PC-9 (cell line): ENCODE results near the gene SLC39A9. TPM values are rescaled to one million over a fixed set of nuclear protein-coding genes. Genes with fewer than 3 reads are reported as not detected.

Source experiments
- BruUV-seq: library from RNA; stranded (reverse); fragments of 400-500 nt; replicated peaks from 2 replicates; lab custom pipeline; 2021; lab: Mats Ljungman, UMichigan
- CTCF ChIA-PET: fragments of 300-600 bp; sonication (Branson Sonifier 250); formaldehyde crosslinking; loops from one replicate; lab custom pipeline; 2022; ENCODE audit warnings: antibody characterized with exemption; lab: Charles Lee
- POLR2A ChIA-PET: fragments of 300-600 bp; sonication (Branson Sonifier 250); formaldehyde crosslinking; loops from one replicate; lab custom pipeline; 2022; ENCODE audit warnings: antibody characterized with exemption; ENCODE audit not compliant: unreplicated experiment; lab: Charles Lee
- DNase-seq, 2 experiments: peaks; one replicate each; pipeline versions ENCODE4 v3.0.0 to v3.0.0-alpha.2; 2015 to 2022; ENCODE audit warnings: mixed read lengths in 1 of 2
- H2AFZ ChIP-seq: fragments of 200-600 bp; sonication (generic); 2 replicates; pipeline ENCODE4 v1.8.1; 2017; ENCODE audit warnings: antibody characterized with exemption
- H3F3A ChIP-seq: fragments of 200-600 bp; sonication (generic); 2 replicates; pipeline ENCODE4 v1.8.1; 2017; ENCODE audit warnings: antibody characterized with exemption, mild to moderate bottlenecking, low read depth; ENCODE audit not compliant: insufficient read depth
- H3K27ac ChIP-seq: fragments of 200-600 bp; sonication (generic); 2 replicates; pipeline ENCODE4 v1.6.1; 2016; ENCODE audit warnings: mixed run types
- H3K27me3 ChIP-seq: fragments of 200-600 bp; sonication (generic); 2 replicates; pipeline ENCODE4 v1.6.1; 2016; ENCODE audit warnings: low read depth, mixed run types; ENCODE audit not compliant: insufficient read depth
- H3K36me3 ChIP-seq: fragments of 200-600 bp; sonication (generic); 2 replicates; pipeline ENCODE4 v1.6.1; 2016; ENCODE audit warnings: low read depth, mixed run types
- H3K4me1 ChIP-seq: fragments of 200-600 bp; sonication (generic); replicated peaks from 2 replicates; pipeline ENCODE4 v1.6.1; 2016; ENCODE audit warnings: mixed run types; ENCODE audit not compliant: insufficient read depth
- H3K4me2 ChIP-seq: fragments of 200-600 bp; sonication (generic); 2 replicates; pipeline ENCODE4 v1.6.1; 2017; ENCODE audit warnings: mixed run types
- H3K4me3 ChIP-seq: fragments of 200-600 bp; sonication (generic); 2 replicates; pipeline ENCODE4 v1.6.1; 2016; ENCODE audit warnings: mixed run types
- H3K79me2 ChIP-seq: fragments of 200-600 bp; sonication (generic); 2 replicates; pipeline ENCODE4 v1.6.1; 2017; ENCODE audit warnings: low read depth, mixed run types
- H3K9me2 ChIP-seq: fragments of 200-600 bp; sonication (generic); 2 replicates; pipeline ENCODE4 v1.8.1; 2017; ENCODE audit warnings: mild to moderate bottlenecking; ENCODE audit not compliant: insufficient read depth
- H3K9me3 ChIP-seq: fragments of 200-600 bp; sonication (generic); 2 replicates; pipeline ENCODE4 v1.8.1; 2016; ENCODE audit warnings: low read depth; ENCODE audit not compliant: insufficient read depth
- H4K20me1 ChIP-seq: fragments of 200-600 bp; sonication (generic); 2 replicates; pipeline ENCODE4 v1.8.1; 2017; ENCODE audit not compliant: insufficient read depth
- CTCF ChIP-seq: fragments of 200-600 bp; sonication (generic); conservative IDR thresholded peaks from 2 replicates; pipeline ENCODE4 v1.6.1; 2017; ENCODE audit warnings: mixed run types, antibody characterized with exemption, mild to moderate bottlenecking, moderate library complexity
- EZH2 ChIP-seq: fragments of 200-600 bp; sonication (generic); IDR thresholded peaks from 2 replicates; pipeline ENCODE4 v1.8.0; 2017; ENCODE audit warnings: antibody characterized with exemption, low read depth
- intact Hi-C: fragments of 100-400 bp; cut with micrococcal nuclease; formaldehyde crosslinking; loops from one replicate; pipeline ENCODE4 v1.10.0; 2022; ENCODE audit not compliant: unreplicated experiment
- total RNA-seq: library from RNA; stranded (reverse); gene quantifications from 2 replicates; pipeline ENCODE4 v1.2.3, GENCODE V29; 2021

Gene SLC39A9
- total RNA-seq, 1 experiment from 2014 or later = 95.1 TPM

- POLR2A ChIA-PET = interaction anchor here (0.6 kb wide), 1 partner anchor 299 kb away, joined by 7 read pairs; no protein-coding TSS in a partner anchor
These were observed 60.6 kb downstream of the SLC39A9 start for GRCh38 chr14:69459122-69459521.

GRCh38 chr14:69460093-69460701, 61.7 kb downstream of the SLC39A9 start:
- H2AFZ ChIP-seq = no peak overlapping the region
- POLR2A ChIA-PET = no interaction called here
- H3K27ac ChIP-seq = no peak overlapping the region
- DNase-seq = peak; percentile 69 to 82
- H3K9me3 ChIP-seq = no peaks in the 10 kb centered on the region
- BruUV-seq = no TSS peak
- CTCF ChIA-PET = interaction anchor here (0.5 to 2.0 kb wide), 7 partner anchors 22 to 331 kb away, joined by 3 to 6 read pairs (median 4); partner anchors contain the start of gene ERH
- peaks cover 19% of the 10 kb centered on the region for H3F3A ChIP-seq
- intact Hi-C loops = loop anchor here (1.0 to 5.0 kb wide), 3 partner anchors 218 to 598 kb away; no protein-coding TSS in a partner anchor
- H3K9me2 ChIP-seq = no peaks in the 10 kb centered on the region
- H4K20me1 ChIP-seq = no peaks in the 10 kb centered on the region
- no peak overlapping the region for H3K4me2 ChIP-seq
- H3K27me3 ChIP-seq = no peaks in the 10 kb centered on the region
- H3K79me2 ChIP-seq = no peaks in the 10 kb centered on the region
- no peaks in the 10 kb centered on the region for H3K4me1 ChIP-seq
- TF ChIP-seq EZH2 = no peak
- peak; percentile 91 for TF ChIP-seq CTCF
- peaks cover 8% of the 10 kb centered on the region; the same call in 1 of the 2 replicates for H3K36me3 ChIP-seq
- no peak overlapping the region for H3K4me3 ChIP-seq

More at GRCh38 chr14:69459122-69459521, 60.6 kb downstream of the SLC39A9 start:
- CTCF ChIA-PET = interaction anchor here (0.6 to 2.0 kb wide), 5 partner anchors 61 to 301 kb away, joined by 3 to 9 read pairs (median 6); partner anchors contain the start of gene ERH
- Histone ChIP-seq H3K4me3 (no peak overlapping the region), H3K79me2 (no peaks in the 10 kb centered on the region), H3K4me2 (no peak overlapping the region), H3K27me3 (no peaks in the 10 kb centered on the region), H3K4me1 (no peaks in the 10 kb centered on the region), H3K27ac (no peak overlapping the region), H3K9me2 (no peaks in the 10 kb centered on the region), H2AFZ (no peak overlapping the region), H4K20me1 (no peaks in the 10 kb centered on the region), H3K9me3 (no peaks in the 10 kb centered on the region), H3F3A (peaks cover 19% of the 10 kb centered on the region), H3K36me3 (peaks cover 14% of the 10 kb centered on the region)
- DNase-seq = no peak
- intact Hi-C loops = no loop called here
- no peak for TF ChIP-seq CTCF
- no peak for TF ChIP-seq EZH2
- BruUV-seq = TSS peak; percentile 3

GRCh38 chr14:69464379-69464778, 65.9 kb downstream of the SLC39A9 start:
- intact Hi-C loops = loop anchor here (5.0 kb wide), 1 partner anchor 602 kb away; no protein-coding TSS in a partner anchor
- no peaks in the 10 kb centered on the region for H3K9me2 ChIP-seq
- H3K27ac ChIP-seq = no peak overlapping the region
- no peak overlapping the region for H3K4me2 ChIP-seq
- ChIA-PET CTCF (interaction anchor here (0.6 kb wide), 1 partner anchor 335 kb away, joined by 7 read pairs; no protein-coding TSS in a partner anchor), POLR2A (no interaction called here)
- TF ChIP-seq EZH2 (no peak), CTCF (no peak)
- no peaks in the 10 kb centered on the region for H3K79me2 ChIP-seq
- H4K20me1 ChIP-seq = no peaks in the 10 kb centered on the region
- no peaks in the 10 kb centered on the region for H3K36me3 ChIP-seq
- H3K9me3 ChIP-seq = no peaks in the 10 kb centered on the region
- peaks cover 5% of the 10 kb centered on the region; the same call in 1 of the 2 replicates for H3F3A ChIP-seq
- H3K4me1 ChIP-seq = no peaks in the 10 kb centered on the region
- no peak overlapping the region for H2AFZ ChIP-seq
- H3K27me3 ChIP-seq = no peaks in the 10 kb centered on the region
- no TSS peak for BruUV-seq
- no peak overlapping the region for H3K4me3 ChIP-seq
- DNase-seq = no peak
